NCI-H2227 (cell line): ENCODE data around the gene TTC24.

Experiments
- DNase-seq: peaks from one replicate; lab custom pipeline; 2025; ENCODE audit not compliant: unreplicated experiment; lab: John Stamatoyannopoulos, UW

TTC24 gene

GRCh38 chr1:156553860-156554485 is 25.6 kb upstream of the TTC24 start:
- no peak for DNase-seq

- DNase-seq = no peak
These were observed 24.6 kb upstream of the TTC24 start for GRCh38 chr1:156554971-156555370.

GRCh38 chr1:156555715-156556114 is 23.8 kb upstream of the TTC24 start:
- no peak for DNase-seq

GRCh38 chr1:156556354-156556753 is 23.2 kb upstream of the TTC24 start:
- DNase-seq = no peak

GRCh38 chr1:156559086-156559796 is 20.3 kb upstream of the TTC24 start:
- DNase-seq = no peak

- DNase-seq = no peak
These were observed 19.6 kb upstream of the TTC24 start for GRCh38 chr1:156559797-156560385.

GRCh38 chr1:156560585-156561163 is 18.8 kb upstream of the TTC24 start:
- no peak for DNase-seq

GRCh38 chr1:156565519-156565918 is 14.0 kb upstream of the TTC24 start:
- DNase-seq = no peak

GRCh38 chr1:156566436-156566835 is 13.1 kb upstream of the TTC24 start:
- DNase-seq = no peak

GRCh38 chr1:156571261-156571852 is 8.2 kb upstream of the TTC24 start:
- peak; percentile 22 for DNase-seq

GRCh38 chr1:156571919-156572662 is 7.4 kb upstream of the TTC24 start, which contains the start of gene IQGAP3:
Gene IQGAP3 (minus strand): TSS chr1:156572565. CDS start chr1:156572529, 36 bp downstream.
- DNase-seq = peak; percentile 95

- DNase-seq = no peak
These were observed 6.9 kb upstream of the TTC24 start for GRCh38 chr1:156572663-156573018.

- DNase-seq = no peak
These were observed 5.4 kb upstream of the TTC24 start for GRCh38 chr1:156574039-156574633.

- no peak for DNase-seq
These were observed 2.0 kb upstream of the TTC24 start for GRCh38 chr1:156577550-156577949.

- DNase-seq = no peak
These were observed 1.5 kb upstream of the TTC24 start for GRCh38 chr1:156578055-156578454.

- DNase-seq = no peak
These were observed 2.3 kb downstream of the TTC24 start for GRCh38 chr1:156581661-156582387.

- no peak for DNase-seq
These were observed 3.0 kb downstream of the TTC24 start for GRCh38 chr1:156582388-156583017.

GRCh38 chr1:156583821-156584622 is 4.5 kb downstream of the TTC24 start:
- peak; percentile 89 for DNase-seq

- no peak for DNase-seq
These were observed 5.3 kb downstream of the TTC24 start for GRCh38 chr1:156584813-156585212.
